RKO (cell line): Measurements from ENCODE around the gene FCER1A.
"Not testable (repeated sequence)": the region's sequence is repeated elsewhere in the genome, so short reads cannot be mapped to it uniquely, and the experiment has no call there.

Experiments
- DNase-seq: peaks from one replicate; pipeline ENCODE4 v3.0.0-alpha.2; 2016; ENCODE audit warnings: low spot score

FCER1A gene

GRCh38 chr1:159302095-159302494 lies at the start of gene FCER1A:
Gene FCER1A, plus strand, starts transcription at chr1:159302336. Its CDS starts 29 bp downstream, at chr1:159302365.
- no peak for DNase-seq

- no peak for DNase-seq
These were observed 40.8 kb upstream of the FCER1A start for GRCh38 chr1:159261311-159261710.

DNA sequence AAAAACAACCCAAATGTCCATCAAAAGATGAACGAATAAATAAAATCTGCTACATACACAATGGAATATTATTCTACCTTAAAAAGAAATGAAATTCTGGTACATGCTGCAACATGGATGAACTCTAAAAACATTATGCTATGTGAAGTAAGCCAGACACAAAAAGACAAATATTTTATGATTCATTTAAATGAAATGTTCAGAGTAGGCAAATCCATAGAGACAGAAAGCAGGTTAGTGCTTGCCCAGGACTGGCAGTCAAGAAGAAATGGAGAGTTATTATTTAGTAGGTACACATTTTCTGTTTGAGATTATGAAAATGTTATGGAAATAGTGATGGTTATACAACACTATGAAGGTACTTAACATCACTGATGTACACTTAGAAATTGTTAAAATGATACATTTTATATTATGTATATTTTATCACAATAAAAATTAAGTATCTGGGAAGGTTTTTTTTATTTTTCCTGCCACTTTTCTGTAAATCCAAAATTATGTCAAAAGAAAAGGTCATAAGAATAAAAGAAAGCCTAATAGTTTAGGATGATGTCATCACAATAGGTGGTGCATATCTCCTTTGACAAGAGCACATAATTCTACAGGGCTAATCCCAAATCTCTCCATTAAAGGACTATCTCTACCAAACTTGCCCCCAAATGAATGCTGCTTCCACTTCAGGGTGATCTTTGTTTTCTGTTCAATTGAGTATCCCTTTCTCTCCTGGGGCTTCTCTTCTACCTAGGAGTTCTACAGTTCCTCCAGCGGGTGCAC lies 40.2 kb upstream of the FCER1A start:
- DNase-seq = no peak

GRCh38 chr1:159266832-159267231 lies 35.3 kb upstream of the FCER1A start:
- DNase-seq = no peak

- DNase-seq = no peak
These were observed 27.5 kb upstream of the FCER1A start for GRCh38 chr1:159274631-159275030.

- DNase-seq = no peak
These were observed 26.2 kb upstream of the FCER1A start for GRCh38 chr1:159275891-159276290.

GRCh38 chr1:159279773-159280172 lies 22.4 kb upstream of the FCER1A start:
- DNase-seq = no peak

GRCh38 chr1:159282118-159282517 lies 20.0 kb upstream of the FCER1A start:
- no peak for DNase-seq

GRCh38 chr1:159289060-159289459 lies 13.1 kb upstream of the FCER1A start:
- no peak for DNase-seq

DNA sequence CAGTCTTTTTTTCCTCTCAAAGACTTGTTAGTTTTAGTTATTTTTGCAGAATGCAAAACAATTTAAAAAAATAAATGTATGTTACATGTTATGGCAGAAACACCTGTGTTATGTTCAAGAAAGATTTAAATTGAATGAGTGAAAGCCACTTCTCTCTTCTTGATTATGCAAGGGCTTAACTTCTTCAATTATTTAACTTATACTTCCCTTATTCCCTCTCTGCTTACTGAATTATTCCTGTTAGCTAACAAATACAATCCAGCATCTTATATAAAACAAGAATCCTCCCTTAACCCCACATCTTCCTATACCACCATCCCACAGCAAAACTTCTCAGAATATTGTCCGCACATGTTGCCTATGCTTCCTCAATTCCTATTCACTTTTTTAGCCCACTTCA lies 10.7 kb upstream of the FCER1A start:
- no peak for DNase-seq

GRCh38 chr1:159296706-159297375 lies 5.3 kb upstream of the FCER1A start:
- DNase-seq = no peak

DNA sequence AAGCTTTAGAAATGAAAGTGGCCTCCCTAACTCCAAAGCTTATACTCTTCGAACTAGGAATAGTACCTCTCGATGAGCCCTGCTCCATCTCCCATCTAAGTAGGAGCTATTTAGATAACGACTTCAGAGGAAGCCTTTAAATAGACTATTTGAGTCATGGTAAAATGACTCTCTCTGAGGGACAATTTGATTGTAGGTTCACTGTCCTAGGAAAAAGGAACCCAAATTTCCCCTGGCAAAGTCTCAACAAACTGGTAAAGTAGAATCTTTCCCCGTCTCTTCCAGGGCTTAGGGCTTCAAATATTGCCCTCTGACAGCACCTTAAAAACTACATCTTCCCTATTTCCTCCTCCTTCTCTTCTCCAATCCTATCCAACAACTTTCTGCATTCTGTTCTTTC lies 2.0 kb upstream of the FCER1A start:
- no peak for DNase-seq

GRCh38 chr1:159307346-159308020 lies 5.3 kb downstream of the FCER1A start:
- no peak for DNase-seq

DNA sequence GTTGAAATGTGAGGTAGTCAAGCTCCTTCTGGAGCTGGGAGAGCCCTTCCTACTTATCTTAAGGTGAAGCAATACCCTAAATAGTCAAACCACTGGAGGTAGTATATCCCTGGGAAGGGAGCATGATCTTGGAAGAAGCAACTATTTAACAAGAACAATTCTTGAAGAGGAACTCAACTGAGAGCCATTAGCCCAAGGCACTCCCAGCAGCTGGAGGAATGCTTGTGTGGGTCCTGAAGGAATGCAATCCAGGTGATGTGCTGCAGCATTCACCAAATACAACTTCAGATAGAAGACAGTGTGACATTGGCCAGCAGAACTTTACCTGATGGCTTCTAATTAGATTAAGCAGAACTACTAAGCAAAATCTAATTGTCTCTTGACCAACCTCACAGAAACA lies 9.5 kb downstream of the FCER1A start:
- DNase-seq = no peak

- DNase-seq = no peak
These were observed 13.2 kb downstream of the FCER1A start for GRCh38 chr1:159315381-159315780.

GRCh38 chr1:159318784-159319551 lies 16.8 kb downstream of the FCER1A start:
- DNase-seq = no peak

DNA sequence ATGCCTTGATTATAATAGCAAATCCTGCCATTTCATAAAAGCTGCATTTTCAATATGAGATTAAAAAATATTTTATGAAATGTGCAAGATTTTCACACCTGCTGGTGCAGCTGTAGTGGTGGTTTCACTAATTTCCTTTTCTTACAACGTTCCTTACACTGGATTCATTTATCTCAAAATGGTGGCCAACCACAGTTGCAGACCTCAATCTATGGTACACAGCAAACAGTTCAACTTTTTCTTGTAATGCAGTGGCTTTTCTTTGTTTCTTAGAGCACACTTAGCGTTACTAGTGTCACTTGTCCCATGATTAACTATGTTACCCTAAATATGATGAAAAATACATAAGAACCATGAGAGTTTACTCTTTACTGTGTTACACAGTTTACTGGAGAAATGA lies 32.7 kb downstream of the FCER1A start:
- no peak for DNase-seq

- DNase-seq = no peak
These were observed 35.9 kb downstream of the FCER1A start for GRCh38 chr1:159338018-159338417.

- no peak for DNase-seq
These were observed 37.4 kb downstream of the FCER1A start for GRCh38 chr1:159339536-159339935.

DNA sequence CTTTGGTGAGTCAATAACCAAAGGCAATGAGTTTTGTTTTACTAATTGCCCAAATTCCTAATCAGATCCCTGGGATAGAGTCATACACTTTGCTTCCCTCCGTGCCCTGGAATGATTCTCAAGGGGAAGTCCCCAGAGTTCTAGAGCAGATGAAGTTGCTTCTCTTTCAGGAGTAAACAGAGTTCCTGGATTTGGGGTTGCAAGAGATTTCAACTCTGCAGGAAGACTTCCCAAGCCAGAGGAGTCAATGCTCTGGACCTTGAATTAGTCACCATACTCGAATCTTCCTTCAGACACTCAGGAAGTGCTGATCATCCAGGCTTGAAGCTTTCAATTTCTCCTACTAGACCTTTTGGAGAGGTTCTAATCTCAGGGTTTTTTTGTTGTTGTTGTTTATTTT lies 39.6 kb downstream of the FCER1A start:
- no peak for DNase-seq

GRCh38 chr1:159342761-159343425 lies 40.8 kb downstream of the FCER1A start:
- DNase-seq = no peak

- not testable (repeated sequence) for DNase-seq
These were observed 47.2 kb downstream of the FCER1A start for GRCh38 chr1:159349374-159349773.
